ENCODE results near the gene ADAMTSL5. TPM values are rescaled to one million over a fixed set of nuclear protein-coding genes. Genes with fewer than 3 reads are reported as not detected.
"Not testable (repeated sequence)": the region's sequence is repeated elsewhere in the genome, so short reads cannot be mapped to it uniquely, and the experiment has no call there.

The ADAMTSL5 gene
- total RNA-seq, 1 donor from 2014 or later: 3.6 TPM

DNA sequence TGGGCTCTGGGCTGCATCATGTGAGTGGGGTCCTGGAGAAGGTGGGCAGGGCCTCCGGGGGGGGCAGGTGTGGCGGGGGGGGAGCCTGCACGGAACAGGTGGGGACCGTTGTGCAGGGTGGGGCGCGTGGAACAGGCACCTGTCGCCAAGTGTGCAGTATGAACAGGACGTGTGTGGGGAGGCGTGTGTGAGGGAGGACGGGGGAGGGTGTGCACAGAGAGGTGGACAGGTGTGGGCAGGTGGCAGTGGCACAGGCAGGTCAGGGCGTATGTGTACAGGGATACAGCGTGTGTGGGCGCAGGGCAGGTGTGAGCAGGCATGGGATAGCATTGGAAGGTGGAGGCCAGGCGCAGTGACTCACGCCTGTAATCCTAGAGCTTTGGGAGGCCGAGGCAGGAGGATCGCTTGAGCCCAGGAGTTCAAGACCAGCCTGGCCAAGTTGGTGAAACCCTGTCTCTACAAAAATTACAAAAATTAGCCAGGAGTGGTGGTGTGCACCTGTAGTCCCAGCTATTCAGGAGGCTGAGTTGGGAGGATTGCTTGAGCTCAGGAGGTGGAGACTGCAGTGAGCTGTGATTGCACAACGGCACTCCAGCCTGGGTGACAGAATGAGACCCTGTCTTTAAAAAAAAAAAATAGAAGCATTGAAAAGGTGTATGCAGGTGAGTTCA is 14.3 kb upstream of the ADAMTSL5 start:
- intact Hi-C loops (cut with micrococcal nuclease): no loop called here
- Mint-ChIP-seq H3K27me3 (ENCODE audit: insufficient read depth) (peaks cover 16% of the 10 kb centered on the region), H3K27ac (no peak overlapping the region), H3K9me3 (no peaks in the 10 kb centered on the region), H3K4me1 (ENCODE audit: low read depth) (no peaks in the 10 kb centered on the region), H3K4me3 (no peak overlapping the region), H3K36me3 (ENCODE audit: low read depth) (no peaks in the 10 kb centered on the region)
- no peak for DNase-seq (ENCODE audit: low spot score)

- no peak for DNase-seq (ENCODE audit: low spot score)
- Mint-ChIP-seq H3K36me3 (ENCODE audit: low read depth) (no peaks in the 10 kb centered on the region), H3K4me1 (ENCODE audit: low read depth) (no peaks in the 10 kb centered on the region), H3K4me3 (no peak overlapping the region), H3K27ac (no peak overlapping the region), H3K9me3 (no peaks in the 10 kb centered on the region), H3K27me3 (ENCODE audit: insufficient read depth) (peaks cover 16% of the 10 kb centered on the region)
- intact Hi-C loops (cut with micrococcal nuclease): no loop called here
Measured at GRCh38 chr19:1526066-1526778, 13.4 kb upstream of the ADAMTSL5 start.

DNA sequence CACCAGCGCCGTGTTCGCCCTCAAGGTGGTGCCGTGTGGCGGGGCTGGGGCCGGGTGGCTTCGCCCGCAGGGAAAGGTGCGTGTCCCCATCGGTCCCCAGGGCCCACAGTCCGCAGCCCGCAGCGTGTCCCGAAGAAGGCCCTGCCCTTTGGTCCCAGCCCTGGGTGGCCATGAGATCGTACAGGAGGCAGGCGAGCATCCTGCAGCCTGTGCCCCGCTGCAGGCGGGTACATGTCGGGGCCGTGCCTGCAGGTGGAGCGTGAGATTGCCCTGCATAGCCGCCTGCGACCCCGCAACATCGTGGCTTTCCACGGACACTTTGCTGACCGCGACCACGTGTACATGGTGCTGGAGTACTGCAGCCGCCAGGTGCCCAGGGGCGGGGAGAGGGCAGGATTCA is 12.5 kb upstream of the ADAMTSL5 start:
- Mint-ChIP-seq H3K27ac (no peak overlapping the region), H3K4me1 (ENCODE audit: low read depth) (no peaks in the 10 kb centered on the region), H3K9me3 (no peaks in the 10 kb centered on the region), H3K4me3 (no peak overlapping the region), H3K36me3 (ENCODE audit: low read depth) (no peaks in the 10 kb centered on the region), H3K27me3 (ENCODE audit: insufficient read depth) (peaks cover 16% of the 10 kb centered on the region)
- no peak for DNase-seq (ENCODE audit: low spot score)
- intact Hi-C loops (cut with micrococcal nuclease): no loop called here

GRCh38 chr19:1524972-1525325 is 12.1 kb upstream of the ADAMTSL5 start:
- peaks cover 16% of the 10 kb centered on the region for H3K27me3 Mint-ChIP-seq (ENCODE audit: insufficient read depth)
- no peaks in the 10 kb centered on the region for H3K4me1 Mint-ChIP-seq (ENCODE audit: low read depth)
- no peak for DNase-seq (ENCODE audit: low spot score)
- H3K4me3 Mint-ChIP-seq: no peak overlapping the region
- intact Hi-C loops (cut with micrococcal nuclease): no loop called here
- H3K27ac Mint-ChIP-seq: no peak overlapping the region
- no peaks in the 10 kb centered on the region for H3K36me3 Mint-ChIP-seq (ENCODE audit: low read depth)
- no peaks in the 10 kb centered on the region for H3K9me3 Mint-ChIP-seq

DNA sequence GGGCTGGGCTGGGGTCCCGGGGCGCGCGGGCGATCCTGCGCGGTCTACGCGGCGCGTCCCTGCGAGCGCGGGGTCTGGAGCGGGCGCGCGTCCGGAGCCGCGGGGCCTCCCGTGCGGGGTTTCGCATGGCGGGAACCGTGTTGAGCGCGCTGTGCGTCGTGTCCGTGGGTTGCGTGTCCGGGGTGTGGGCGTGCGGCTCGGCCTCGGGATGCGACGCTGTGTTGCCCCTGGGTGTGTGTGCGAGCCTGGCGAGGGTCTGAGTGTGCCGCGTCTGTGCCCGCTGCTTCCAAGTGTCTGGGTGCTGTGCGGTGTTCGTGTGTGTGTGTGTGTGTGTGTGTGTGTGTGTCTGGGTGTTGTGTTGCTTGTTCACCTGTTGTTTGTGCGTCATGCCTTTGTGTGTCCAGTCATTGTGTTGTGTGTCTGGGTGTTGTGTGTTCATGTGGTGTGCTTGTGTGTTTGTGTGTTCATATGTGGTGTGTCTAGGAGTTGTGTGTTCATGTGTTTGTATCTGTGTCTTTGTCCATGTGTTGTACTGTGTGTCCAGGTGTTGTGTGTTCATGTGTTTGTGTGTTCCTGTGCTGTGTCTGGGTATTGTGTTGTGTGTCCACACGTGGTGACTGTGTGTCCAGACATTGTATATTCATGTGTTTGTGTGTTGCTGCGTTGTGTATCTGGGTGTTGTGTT is 11.6 kb upstream of the ADAMTSL5 start:
- Mint-ChIP-seq H3K4me1 (ENCODE audit: low read depth) (no peaks in the 10 kb centered on the region), H3K27ac (no peak overlapping the region), H3K9me3 (no peaks in the 10 kb centered on the region), H3K27me3 (ENCODE audit: insufficient read depth) (peaks cover 16% of the 10 kb centered on the region), H3K36me3 (ENCODE audit: low read depth) (no peaks in the 10 kb centered on the region), H3K4me3 (no peak overlapping the region)
- no peak for DNase-seq (ENCODE audit: low spot score)
- intact Hi-C loops (cut with micrococcal nuclease): no loop called here

- Mint-ChIP-seq H3K36me3 (ENCODE audit: low read depth) (no peaks in the 10 kb centered on the region), H3K9me3 (no peaks in the 10 kb centered on the region), H3K4me3 (no peak within 1 kb of the TSS), H3K4me1 (ENCODE audit: low read depth) (no peaks in the 10 kb centered on the region), H3K27me3 (ENCODE audit: insufficient read depth) (peaks cover 16% of the 10 kb centered on the region), H3K27ac (no peak within 1 kb of the TSS)
- DNase-seq (ENCODE audit: low spot score): no peak
- intact Hi-C loops (cut with micrococcal nuclease): no loop called here
Measured at GRCh38 chr19:1523412-1524286, 10.8 kb upstream of the ADAMTSL5 start, which contains the start of gene PLK5. PLK5 (plus strand) TSS chr19:1524077; CDS start chr19:1526997, 2,920 bp downstream.

DNA sequence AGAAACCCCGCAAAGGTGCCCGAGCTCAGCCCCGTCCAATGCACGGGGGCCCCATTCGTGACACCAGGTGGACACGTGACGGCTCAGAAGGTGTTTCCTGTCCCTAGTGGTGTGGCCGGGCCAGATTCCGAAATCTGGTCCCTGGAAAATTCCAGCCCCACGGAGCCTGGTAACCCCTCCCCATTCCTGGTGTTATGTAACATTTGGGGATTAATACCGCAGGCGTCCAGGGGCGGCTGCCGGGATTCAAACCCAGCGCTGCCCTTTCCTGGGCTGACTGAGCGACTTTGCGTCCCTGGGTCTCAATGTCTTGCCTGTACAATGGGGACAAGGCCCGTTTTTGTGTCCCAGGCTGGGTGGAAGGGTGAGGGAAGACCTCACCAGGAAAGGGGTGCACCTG is 10.0 kb upstream of the ADAMTSL5 start:
- Mint-ChIP-seq H3K27ac (no peak overlapping the region), H3K9me3 (no peaks in the 10 kb centered on the region), H3K4me1 (ENCODE audit: low read depth) (no peaks in the 10 kb centered on the region), H3K4me3 (no peak overlapping the region), H3K36me3 (ENCODE audit: low read depth) (no peaks in the 10 kb centered on the region), H3K27me3 (ENCODE audit: insufficient read depth) (peaks cover 16% of the 10 kb centered on the region)
- no peak for DNase-seq (ENCODE audit: low spot score)
- intact Hi-C loops (cut with micrococcal nuclease): no loop called here

- DNase-seq (ENCODE audit: low spot score): no peak
- no peaks in the 10 kb centered on the region for H3K9me3 Mint-ChIP-seq
- no peaks in the 10 kb centered on the region for H3K4me1 Mint-ChIP-seq (ENCODE audit: low read depth)
- H3K27ac Mint-ChIP-seq: no peak overlapping the region
- H3K36me3 Mint-ChIP-seq (ENCODE audit: low read depth): no peaks in the 10 kb centered on the region
- H3K4me3 Mint-ChIP-seq: no peak overlapping the region
- intact Hi-C loops (cut with micrococcal nuclease): no loop called here
- H3K27me3 Mint-ChIP-seq (ENCODE audit: insufficient read depth): peaks cover 16% of the 10 kb centered on the region
Measured at GRCh38 chr19:1522061-1522460, 9.2 kb upstream of the ADAMTSL5 start.

GRCh38 chr19:1521636-1522035 is 8.8 kb upstream of the ADAMTSL5 start:
- DNase-seq (ENCODE audit: low spot score): no peak
- no peak overlapping the region for H3K4me3 Mint-ChIP-seq
- no peaks in the 10 kb centered on the region for H3K4me1 Mint-ChIP-seq (ENCODE audit: low read depth)
- intact Hi-C loops (cut with micrococcal nuclease): no loop called here
- no peak overlapping the region for H3K27ac Mint-ChIP-seq
- no peaks in the 10 kb centered on the region for H3K36me3 Mint-ChIP-seq (ENCODE audit: low read depth)
- H3K9me3 Mint-ChIP-seq: no peaks in the 10 kb centered on the region
- H3K27me3 Mint-ChIP-seq (ENCODE audit: insufficient read depth): peaks cover 16% of the 10 kb centered on the region

- no peak for DNase-seq (ENCODE audit: low spot score)
- Mint-ChIP-seq H3K27ac (no peak overlapping the region), H3K9me3 (no peaks in the 10 kb centered on the region), H3K4me1 (ENCODE audit: low read depth) (no peaks in the 10 kb centered on the region), H3K27me3 (ENCODE audit: insufficient read depth) (peaks cover 16% of the 10 kb centered on the region), H3K4me3 (no peak overlapping the region), H3K36me3 (ENCODE audit: low read depth) (no peaks in the 10 kb centered on the region)
- intact Hi-C loops (cut with micrococcal nuclease): no loop called here
Measured at GRCh38 chr19:1520203-1520780, 7.5 kb upstream of the ADAMTSL5 start.

- H3K9me3 Mint-ChIP-seq; H3K27ac Mint-ChIP-seq; DNase-seq (ENCODE audit: low spot score); H3K4me3 Mint-ChIP-seq; H3K36me3 Mint-ChIP-seq (ENCODE audit: low read depth); H3K4me1 Mint-ChIP-seq (ENCODE audit: low read depth); intact Hi-C loops (cut with micrococcal nuclease): not testable (repeated sequence)
- H3K27me3 Mint-ChIP-seq (ENCODE audit: insufficient read depth): peaks cover 14% of the 10 kb centered on the region
Measured at GRCh38 chr19:1519802-1520201, 7.0 kb upstream of the ADAMTSL5 start.

- intact Hi-C loops (cut with micrococcal nuclease): no loop called here
- no peak overlapping the region for H3K4me3 Mint-ChIP-seq
- peaks cover 9% of the 10 kb centered on the region for H3K27me3 Mint-ChIP-seq (ENCODE audit: insufficient read depth)
- H3K27ac Mint-ChIP-seq: no peak overlapping the region
- no peak for DNase-seq (ENCODE audit: low spot score)
- H3K4me1 Mint-ChIP-seq (ENCODE audit: low read depth): no peaks in the 10 kb centered on the region
- H3K36me3 Mint-ChIP-seq (ENCODE audit: low read depth): no peaks in the 10 kb centered on the region
- H3K9me3 Mint-ChIP-seq: no peaks in the 10 kb centered on the region
Measured at GRCh38 chr19:1518471-1518870, 5.7 kb upstream of the ADAMTSL5 start.
